HG02973 (cell line): ENCODE measurements around the gene KCND1.
A peak's percentile ranks its signal among the peaks of the same experiment; 100 is the strongest.

Source experiments
- ATAC-seq: cut with Tn5 transposase; IDR thresholded peaks from one replicate; pipeline ENCODE4 v1.9.1; 2021; ENCODE audit warnings: moderate library complexity; ENCODE audit not compliant: unreplicated experiment

The KCND1 gene

GRCh38 chrX:48975041-48975440 is 3.4 kb upstream of the KCND1 start:
- ATAC-seq: no peak

GRCh38 chrX:48974574-48974973 is 2.9 kb upstream of the KCND1 start:
- ATAC-seq: no peak

- ATAC-seq: no peak
These were observed 2.4 kb upstream of the KCND1 start for GRCh38 chrX:48974033-48974432.

GRCh38 chrX:48972220-48973164 is 848 bp upstream of the KCND1 start:
- no peak for ATAC-seq

- no peak for ATAC-seq
These were observed 2.2 kb downstream of the KCND1 start for GRCh38 chrX:48969471-48969870.

GRCh38 chrX:48968377-48968776 is 3.3 kb downstream of the KCND1 start:
- ATAC-seq: no peak

- ATAC-seq: no peak
These were observed 4.7 kb downstream of the KCND1 start for GRCh38 chrX:48966796-48967579.

- ATAC-seq: no peak
These were observed 5.7 kb downstream of the KCND1 start for GRCh38 chrX:48965959-48966358.

GRCh38 chrX:48961585-48962091 is 10.0 kb downstream of the KCND1 start:
- no peak for ATAC-seq

GRCh38 chrX:48960291-48960690 is 11.4 kb downstream of the KCND1 start:
- ATAC-seq: no peak

- ATAC-seq: no peak
These were observed 13.0 kb downstream of the KCND1 start for GRCh38 chrX:48958635-48959094.

GRCh38 chrX:48957827-48958634 is 13.6 kb downstream of the KCND1 start:
- peak; percentile 87 for ATAC-seq

- peak; percentile 28 for ATAC-seq
These were observed 14.2 kb downstream of the KCND1 start, which contains the start of gene OTUD5 for GRCh38 chrX:48957477-48957826. TSS of gene OTUD5 (minus strand) at chrX:48957607. CDS start at chrX:48957570, 37 bp downstream.

- peak; percentile 7 for ATAC-seq
These were observed 14.8 kb downstream of the KCND1 start for GRCh38 chrX:48956728-48957414.

GRCh38 chrX:48948589-48948988 is 23.1 kb downstream of the KCND1 start:
- ATAC-seq: no peak

GRCh38 chrX:48945517-48946348 is 25.9 kb downstream of the KCND1 start:
- ATAC-seq: no peak

- no peak for ATAC-seq
These were observed 28.7 kb downstream of the KCND1 start for GRCh38 chrX:48942895-48943294.

- ATAC-seq: no peak
These were observed 31.2 kb downstream of the KCND1 start for GRCh38 chrX:48940404-48940955.
